GM19324 (cell line): ENCODE data around the gene MAOB.

Experiments used
- ATAC-seq: cut with Tn5 transposase; IDR thresholded peaks from one replicate; pipeline ENCODE4 v1.9.1; 2021; ENCODE audit warnings: mild to moderate bottlenecking, moderate library complexity; ENCODE audit not compliant: unreplicated experiment, low FRiP score

Gene MAOB

GRCh38 chrX:43718956-43719355, 163.3 kb downstream of the MAOB start:
- no peak for ATAC-seq

GRCh38 chrX:43718546-43718945, 163.7 kb downstream of the MAOB start:
- no peak for ATAC-seq

- no peak for ATAC-seq
Measured at GRCh38 chrX:43718081-43718480, 164.2 kb downstream of the MAOB start.

- no peak for ATAC-seq
Measured at GRCh38 chrX:43717161-43717560, 165.1 kb downstream of the MAOB start.

GRCh38 chrX:43716696-43717095, 165.6 kb downstream of the MAOB start:
- no peak for ATAC-seq
